NCI-H345 treated with DMSO at 0.1 percent for 48 hours (cell line): ENCODE results near the gene PHYKPL.
A peak's percentile ranks its signal among the peaks of the same experiment; 100 is the strongest.

Source experiments
- DNase-seq: peaks from one replicate; lab custom pipeline; 2025; ENCODE audit not compliant: unreplicated experiment; lab: John Stamatoyannopoulos, UW

Gene PHYKPL

DNA sequence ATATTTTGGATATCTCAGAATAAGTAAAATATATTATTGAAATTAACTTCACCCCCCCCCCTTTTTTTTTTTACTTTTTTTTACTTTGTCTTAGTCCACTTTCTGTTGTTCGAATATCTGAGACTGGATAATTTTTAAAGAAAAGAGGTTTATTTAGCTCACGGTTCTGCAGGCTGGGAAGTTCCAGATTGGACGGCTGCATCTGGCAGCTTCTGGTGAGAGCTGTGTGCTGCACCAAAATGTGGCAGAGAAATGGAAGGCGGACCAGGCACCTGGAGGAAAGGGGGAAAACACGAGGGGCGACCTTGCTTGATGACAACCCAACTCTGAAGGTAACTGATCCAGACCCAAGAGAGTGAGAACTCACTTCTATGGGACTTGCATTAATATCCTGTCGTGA is 39.8 kb downstream of the PHYKPL start:
- DNase-seq, result no peak

DNA sequence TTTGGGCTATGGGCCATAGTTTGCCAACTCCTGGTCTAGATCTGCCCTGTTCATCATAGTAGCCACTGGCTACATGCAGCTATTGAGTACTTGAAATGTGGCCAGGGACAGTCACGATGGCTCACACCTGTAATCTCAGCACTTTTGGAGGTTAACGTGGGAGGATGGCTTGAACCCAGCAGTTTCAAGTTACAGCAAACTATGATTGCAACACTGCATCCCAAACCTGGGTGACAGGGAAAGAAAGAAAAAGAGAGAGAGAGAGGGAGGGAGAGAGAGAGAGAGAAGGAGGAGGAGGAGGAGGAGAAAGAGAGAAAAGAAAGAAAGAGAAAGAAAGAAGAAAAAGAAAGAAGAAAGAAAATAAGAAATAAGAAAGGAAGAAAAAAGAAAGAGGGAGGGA is 40.4 kb downstream of the PHYKPL start:
- DNase-seq, result no peak

GRCh38 chr5:178191661-178192060 is 40.9 kb downstream of the PHYKPL start:
- DNase-seq, result no peak

GRCh38 chr5:178189433-178189832 is 43.2 kb downstream of the PHYKPL start:
- no peak for DNase-seq

DNA sequence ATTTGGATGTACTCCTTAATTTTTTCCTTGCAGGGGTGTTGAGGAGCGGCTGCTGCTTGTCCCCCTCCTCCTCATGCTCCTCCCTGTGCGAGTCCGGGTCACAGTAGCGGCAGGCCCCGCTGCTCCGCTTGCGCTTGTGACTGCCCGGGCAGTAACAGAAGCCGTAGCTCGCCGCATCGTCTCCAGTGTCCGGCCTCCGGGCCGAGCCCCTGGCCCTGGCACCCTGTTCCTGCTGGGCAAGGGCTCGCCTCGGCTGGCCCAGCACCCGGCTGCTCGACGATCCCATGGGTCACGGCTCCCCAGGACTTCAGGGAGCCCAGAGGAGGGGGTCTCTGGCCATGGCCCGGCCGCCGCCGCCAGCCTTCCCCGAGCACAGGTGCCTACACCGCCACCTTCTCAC is 45.6 kb downstream of the PHYKPL start, which contains the start of gene GMCL2:
TSS of gene GMCL2 (minus strand) at position 358 of the 400 bp plus-strand sequence. CDS start at position 286, 72 bp downstream.
- DNase-seq, result no peak

DNA sequence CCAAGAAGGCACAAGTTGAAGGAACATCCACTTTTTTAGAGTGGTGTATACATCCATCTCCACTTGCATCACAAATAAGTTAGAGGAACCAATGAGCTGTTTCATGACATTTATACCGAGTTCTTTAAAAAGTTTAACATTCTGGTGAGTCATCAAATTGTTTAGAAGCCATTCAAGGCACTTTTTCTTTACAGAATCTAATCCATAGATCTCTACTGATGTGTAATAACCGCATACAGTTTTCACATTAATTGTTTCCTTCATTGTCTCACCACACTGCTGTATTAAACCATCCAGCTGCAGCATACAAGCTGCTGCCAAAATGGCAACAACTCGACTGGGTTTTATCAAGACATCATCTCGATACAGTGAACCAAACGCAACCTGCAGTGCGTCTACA is 46.2 kb downstream of the PHYKPL start:
- no peak for DNase-seq

DNA sequence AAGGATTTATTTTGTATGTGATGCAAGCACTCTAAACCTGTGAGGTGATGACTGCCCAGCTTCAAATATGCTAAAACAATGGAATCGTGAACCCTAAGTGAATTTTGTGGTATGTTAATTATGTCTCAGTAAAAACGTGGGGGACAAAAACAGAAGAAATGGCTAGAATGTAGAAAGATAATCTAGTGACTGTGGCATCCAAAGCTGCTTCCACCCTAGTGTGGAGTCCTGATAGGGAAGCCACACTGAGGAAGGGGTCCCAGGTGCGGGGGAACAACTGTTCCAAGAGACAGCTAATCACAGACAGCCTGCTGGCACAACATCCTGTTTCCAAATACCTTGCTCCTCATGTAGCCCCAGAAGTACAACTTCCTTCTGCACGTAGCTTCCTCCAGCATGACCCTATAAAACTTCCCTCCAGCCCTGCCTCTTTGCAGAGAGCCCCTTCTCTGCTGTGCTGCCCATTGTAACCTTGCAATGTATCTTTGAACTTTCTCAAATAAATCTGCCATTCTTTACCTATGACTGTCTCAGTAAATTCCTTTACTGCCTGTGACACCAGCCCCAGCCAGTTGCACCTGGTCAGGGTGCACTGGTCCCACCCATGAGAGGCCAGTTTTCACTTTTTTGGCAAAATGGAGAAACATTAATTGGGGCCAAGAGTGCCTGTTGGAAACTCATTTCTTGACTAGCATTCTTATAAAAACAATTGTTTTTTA is 50.3 kb downstream of the PHYKPL start:
- DNase-seq, result no peak

DNA sequence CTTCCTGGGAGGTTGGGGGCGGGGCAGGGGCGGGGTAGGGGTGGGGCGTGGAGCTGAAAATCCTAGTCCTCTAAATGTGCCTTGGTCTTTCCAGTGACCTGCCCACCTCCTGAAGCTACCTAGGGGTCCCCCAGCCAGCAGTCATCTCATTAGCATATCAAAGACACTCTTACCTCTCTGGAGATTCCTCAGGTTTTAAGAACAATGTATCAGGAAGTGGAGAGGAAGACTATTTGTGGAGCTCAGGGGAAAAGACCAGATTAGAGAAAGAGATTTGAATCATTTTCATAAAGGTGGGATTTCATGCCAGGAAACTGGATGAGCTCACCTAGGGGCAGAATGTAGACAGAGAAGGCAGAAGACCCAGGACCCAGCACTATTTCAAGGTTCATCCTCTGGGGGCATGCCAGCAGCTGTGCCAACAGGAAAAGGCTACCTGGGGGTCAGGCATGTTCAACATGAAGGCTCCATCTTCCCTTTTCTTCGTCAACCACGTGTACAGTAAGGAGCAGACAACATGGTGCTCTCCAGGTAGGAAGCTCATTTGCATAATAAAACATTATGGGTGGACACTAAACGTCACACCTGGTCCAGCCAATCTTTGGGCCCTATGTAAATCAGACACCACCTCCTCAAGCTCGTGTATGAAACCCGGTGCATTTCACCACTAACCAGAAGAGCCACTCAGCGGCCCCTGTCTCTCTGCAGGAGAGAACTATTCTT is 52.3 kb downstream of the PHYKPL start:
- no peak for DNase-seq

- no peak for DNase-seq
Measured at GRCh38 chr5:178177569-178177968, 55.0 kb downstream of the PHYKPL start.

GRCh38 chr5:178176791-178177190 is 55.8 kb downstream of the PHYKPL start:
- no peak for DNase-seq

- DNase-seq, result no peak
Measured at GRCh38 chr5:178174456-178174855, 58.1 kb downstream of the PHYKPL start.

DNA sequence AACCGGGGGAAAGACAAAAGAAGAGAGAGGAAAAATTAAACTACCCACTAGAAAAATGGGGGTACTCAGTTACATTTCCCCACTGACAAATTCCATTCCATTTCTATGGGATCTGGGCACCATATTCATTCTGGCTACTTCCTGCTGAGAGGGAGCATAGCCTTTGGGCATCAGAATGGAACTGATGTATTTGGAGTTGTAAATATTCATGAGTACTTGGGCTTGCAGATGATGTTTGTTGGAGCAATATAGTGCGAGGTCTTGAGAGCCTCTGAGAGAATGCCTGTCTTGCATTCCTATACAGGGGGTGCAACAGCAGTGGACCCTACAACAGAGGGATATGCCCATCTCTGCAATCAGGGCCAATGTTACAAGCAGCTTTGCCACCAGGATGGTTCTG is 62.1 kb downstream of the PHYKPL start:
- DNase-seq, result no peak

DNA sequence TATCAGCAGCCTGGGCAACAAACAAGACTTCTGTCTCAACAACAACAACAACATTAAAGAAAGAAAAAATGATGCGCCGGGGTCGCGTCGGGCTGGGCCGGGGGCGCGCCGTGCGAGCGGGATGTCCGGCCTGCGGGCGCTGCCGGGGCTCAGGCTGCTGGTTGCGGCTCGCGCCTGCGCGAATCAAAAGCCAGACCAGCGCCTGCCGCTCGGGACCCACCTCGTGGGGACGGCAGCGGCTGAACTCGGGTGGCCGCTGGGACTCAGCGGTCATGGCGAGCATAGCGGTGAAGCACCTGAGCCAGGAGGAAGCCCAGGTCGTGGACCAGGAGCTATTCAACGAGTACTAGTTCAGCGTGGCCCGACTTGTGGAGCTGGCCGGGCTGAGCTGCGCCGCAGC is 67.0 kb downstream of the PHYKPL start:
- no peak for DNase-seq

- DNase-seq, result peak; percentile 88
Measured at GRCh38 chr5:178163772-178164735, 68.5 kb downstream of the PHYKPL start.

- no peak for DNase-seq
Measured at GRCh38 chr5:178162481-178162880, 70.1 kb downstream of the PHYKPL start.

DNA sequence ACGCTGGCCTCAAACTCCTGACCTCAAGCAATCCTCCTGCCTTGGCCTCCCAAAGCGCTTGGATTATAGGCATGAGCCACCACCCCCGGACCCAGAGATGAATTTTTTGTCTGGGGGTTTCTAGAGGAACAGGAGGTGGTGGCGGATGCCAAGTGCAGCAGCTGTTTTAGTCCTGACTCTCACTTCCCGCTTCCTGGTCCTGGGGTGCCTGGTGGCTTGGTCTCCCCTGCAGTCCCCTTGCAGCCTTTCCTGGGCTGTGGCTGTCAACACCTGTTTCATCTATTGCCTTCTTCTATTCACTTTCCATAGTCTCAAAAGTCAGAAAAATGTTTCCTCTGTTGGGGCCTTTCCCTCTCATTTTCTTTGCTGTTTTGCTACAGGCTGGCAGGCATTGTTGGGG is 72.4 kb downstream of the PHYKPL start:
- DNase-seq, result no peak
